Measurements from ENCODE around the gene VSIG10L. TPM values are rescaled to one million over a fixed set of nuclear protein-coding genes. Genes with fewer than 3 reads are reported as not detected.

The VSIG10L gene
- total RNA-seq, 1 experiment from 2014 or later: 3.5 TPM

DNA sequence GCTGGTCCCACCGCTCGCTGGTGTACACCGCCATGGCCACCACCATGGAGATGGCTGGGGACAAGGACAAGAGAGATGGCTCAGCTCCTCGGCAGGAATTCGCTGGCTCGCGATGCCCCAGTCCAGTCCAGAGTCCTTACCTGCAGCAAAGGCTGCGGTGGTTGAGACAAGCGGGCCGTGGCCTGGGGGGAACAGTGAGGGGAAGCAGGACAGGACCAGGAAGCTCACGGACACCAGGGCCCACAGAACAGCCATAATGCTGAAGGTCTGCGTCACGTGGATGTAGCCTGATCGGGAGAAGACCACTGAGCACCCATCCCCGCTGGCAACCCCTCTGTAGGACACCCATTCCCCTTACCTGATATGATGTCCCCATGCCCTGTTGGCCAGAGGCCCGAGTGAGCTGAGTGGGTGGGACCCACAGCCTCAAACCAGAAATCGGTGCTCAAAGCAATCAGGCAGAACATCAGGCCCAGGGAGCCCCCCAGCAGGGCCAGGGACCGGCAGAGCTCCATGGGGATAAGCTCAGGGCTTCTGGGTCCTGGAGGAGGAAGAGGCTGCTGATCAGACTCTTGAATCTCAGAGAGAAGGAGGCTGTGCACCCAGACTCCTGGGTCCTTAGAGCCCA is 30.2 kb upstream of the VSIG10L start:
- no peaks in the 10 kb centered on the region for H3K79me2 ChIP-seq (ENCODE audit: low read length)
- TF ChIP-seq EZH2 (IDR thresholded peaks at IDR 0.05; ENCODE audit: low read length, unreplicated experiment) (no peak), EZH2phosphoT487 (IDR thresholded peaks at IDR 0.05; ENCODE audit: borderline replicate concordance, low read length) (no peak)
- TF ChIP-seq, protein P1, sequence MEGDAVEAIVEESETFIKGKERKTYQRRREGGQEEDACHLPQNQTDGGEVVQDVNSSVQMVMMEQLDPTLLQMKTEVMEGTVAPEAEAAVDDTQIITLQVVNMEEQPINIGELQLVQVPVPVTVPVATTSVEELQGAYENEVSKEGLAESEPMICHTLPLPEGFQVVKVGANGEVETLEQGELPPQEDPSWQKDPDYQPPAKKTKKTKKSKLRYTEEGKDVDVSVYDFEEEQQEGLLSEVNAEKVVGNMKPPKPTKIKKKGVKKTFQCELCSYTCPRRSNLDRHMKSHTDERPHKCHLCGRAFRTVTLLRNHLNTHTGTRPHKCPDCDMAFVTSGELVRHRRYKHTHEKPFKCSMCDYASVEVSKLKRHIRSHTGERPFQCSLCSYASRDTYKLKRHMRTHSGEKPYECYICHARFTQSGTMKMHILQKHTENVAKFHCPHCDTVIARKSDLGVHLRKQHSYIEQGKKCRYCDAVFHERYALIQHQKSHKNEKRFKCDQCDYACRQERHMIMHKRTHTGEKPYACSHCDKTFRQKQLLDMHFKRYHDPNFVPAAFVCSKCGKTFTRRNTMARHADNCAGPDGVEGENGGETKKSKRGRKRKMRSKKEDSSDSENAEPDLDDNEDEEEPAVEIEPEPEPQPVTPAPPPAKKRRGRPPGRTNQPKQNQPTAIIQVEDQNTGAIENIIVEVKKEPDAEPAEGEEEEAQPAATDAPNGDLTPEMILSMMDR (conservative IDR thresholded peaks at IDR 0.05; ENCODE audit: low read depth, low read length): no peak
- intact Hi-C loops (cut with micrococcal nuclease): no loop called here
- CTCF ChIA-PET: no interaction called here
- no peak overlapping the region for H2AFZ ChIP-seq (ENCODE audit: low read length)
- BruUV-seq (replicated peaks): no TSS peak
- ATAC-seq: no peak
- no peak overlapping the region for H3K9ac ChIP-seq (ENCODE audit: low read length)
- H3K4me2 ChIP-seq (ENCODE audit: low read length): no peak overlapping the region
- POLR2A ChIA-PET (ENCODE audit: unreplicated experiment): interaction anchor here (0.7 kb wide), 1 partner anchor 1324 kb away, joined by 4 read pairs; no protein-coding TSS in a partner anchor
- H3K4me3 ChIP-seq (ENCODE audit: low read length): no peak overlapping the region
- no peaks in the 10 kb centered on the region for H3K9me3 ChIP-seq (ENCODE audit: low read length)
- H3K27me3 ChIP-seq (ENCODE audit: low read length): no peaks in the 10 kb centered on the region
- H3K9me2 ChIP-seq (replicated peaks; ENCODE audit: low read length): no peaks in the 10 kb centered on the region
- H3K27ac ChIP-seq (ENCODE audit: low read length): no peak overlapping the region
- DNase-seq: no peak
- no peaks in the 10 kb centered on the region for H3K36me3 ChIP-seq (ENCODE audit: low read depth, low read length)
- H3K4me1 ChIP-seq (ENCODE audit: insufficient read depth, low read length): peaks cover 6% of the 10 kb centered on the region; the same call in 1 of the 2 replicates
- H3F3A ChIP-seq (ENCODE audit: low read length, unreplicated experiment): no peaks in the 10 kb centered on the region
- no peaks in the 10 kb centered on the region for H4K20me1 ChIP-seq (ENCODE audit: low read length)

DNA sequence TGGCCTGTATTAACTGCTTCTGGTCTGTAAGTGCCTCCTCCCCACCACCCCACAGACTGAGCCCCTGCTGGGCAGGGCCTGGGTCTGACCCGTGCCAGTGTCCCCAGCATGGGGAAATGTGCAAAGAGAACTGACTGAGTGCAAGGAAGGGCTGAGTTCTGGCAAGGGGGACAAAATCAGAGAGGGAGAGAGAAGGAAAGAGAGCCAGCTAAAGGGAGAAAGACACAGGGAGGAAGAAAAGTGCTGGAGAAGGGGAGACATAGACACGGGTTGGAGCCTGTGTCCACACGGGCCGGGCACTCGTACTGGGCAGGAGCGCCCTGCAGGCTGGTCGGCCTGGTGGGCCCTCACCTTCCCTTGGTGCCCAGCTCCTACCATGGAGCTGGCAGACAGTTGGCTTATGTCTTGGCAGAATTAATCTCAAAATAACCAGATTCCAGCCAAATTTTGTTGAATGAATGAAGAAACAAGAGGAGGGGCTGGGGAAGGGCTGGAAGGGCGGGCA is 29.3 kb upstream of the VSIG10L start:
- Histone ChIP-seq H3K79me2 (ENCODE audit: low read length) (no peaks in the 10 kb centered on the region), H3F3A (ENCODE audit: low read length, unreplicated experiment) (no peaks in the 10 kb centered on the region), H3K4me1 (ENCODE audit: insufficient read depth, low read length) (peaks cover 6% of the 10 kb centered on the region; the same call in 1 of the 2 replicates), H3K9me2 (replicated peaks; ENCODE audit: low read length) (no peaks in the 10 kb centered on the region), H3K36me3 (ENCODE audit: low read depth, low read length) (no peaks in the 10 kb centered on the region), H3K4me2 (ENCODE audit: low read length) (no peak overlapping the region), H3K9ac (ENCODE audit: low read length) (no peak overlapping the region), H3K9me3 (ENCODE audit: low read length) (no peaks in the 10 kb centered on the region), H4K20me1 (ENCODE audit: low read length) (no peaks in the 10 kb centered on the region), H3K27me3 (ENCODE audit: low read length) (no peaks in the 10 kb centered on the region), H2AFZ (ENCODE audit: low read length) (no peak overlapping the region), H3K27ac (ENCODE audit: low read length) (no peak overlapping the region), H3K4me3 (ENCODE audit: low read length) (no peak overlapping the region)
- TF ChIP-seq, protein P1 (conservative IDR thresholded peaks at IDR 0.05; ENCODE audit: low read depth, low read length): no peak
- TF ChIP-seq EZH2phosphoT487 (IDR thresholded peaks at IDR 0.05; ENCODE audit: borderline replicate concordance, low read length) (no peak), EZH2 (IDR thresholded peaks at IDR 0.05; ENCODE audit: low read length, unreplicated experiment) (no peak)
- ATAC-seq (no peak), DNase-seq (no peak)
- intact Hi-C loops (cut with micrococcal nuclease): no loop called here
- ChIA-PET POLR2A (ENCODE audit: unreplicated experiment) (interaction anchor here (0.6 kb wide), 1 partner anchor 61 kb away, joined by 3 read pairs; no protein-coding TSS in a partner anchor), CTCF (no interaction called here)
- BruUV-seq (replicated peaks): no TSS peak

DNA sequence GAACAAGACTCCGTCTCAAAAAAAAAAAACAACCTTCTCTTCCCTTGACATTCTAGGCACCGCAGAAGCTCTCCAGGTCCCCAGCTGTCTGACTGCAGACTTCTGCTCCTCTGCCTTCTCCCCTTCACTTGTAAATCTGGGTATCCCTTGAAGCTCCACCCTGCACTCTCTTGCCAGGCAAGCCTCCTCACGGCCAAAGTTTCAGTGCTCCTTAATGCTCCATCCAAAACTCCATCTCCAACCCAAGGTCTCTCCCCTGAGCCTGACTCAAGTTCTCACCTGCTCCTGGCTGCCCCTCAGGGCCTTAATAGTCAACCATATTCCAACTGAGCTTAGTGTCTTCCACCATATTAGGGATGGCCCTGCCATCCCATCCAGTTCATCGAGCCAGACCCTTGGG is 28.3 kb upstream of the VSIG10L start:
- Histone ChIP-seq H2AFZ (ENCODE audit: low read length) (no peak overlapping the region), H3F3A (ENCODE audit: low read length, unreplicated experiment) (no peaks in the 10 kb centered on the region), H3K27me3 (ENCODE audit: low read length) (no peaks in the 10 kb centered on the region), H3K9me3 (ENCODE audit: low read length) (no peaks in the 10 kb centered on the region), H3K9ac (ENCODE audit: low read length) (no peak overlapping the region), H3K4me1 (ENCODE audit: insufficient read depth, low read length) (peaks cover 13% of the 10 kb centered on the region), H3K4me2 (ENCODE audit: low read length) (no peak overlapping the region), H3K27ac (ENCODE audit: low read length) (no peak overlapping the region), H3K4me3 (ENCODE audit: low read length) (no peak overlapping the region), H3K9me2 (replicated peaks; ENCODE audit: low read length) (no peaks in the 10 kb centered on the region), H4K20me1 (ENCODE audit: low read length) (no peaks in the 10 kb centered on the region), H3K36me3 (ENCODE audit: low read depth, low read length) (no peaks in the 10 kb centered on the region), H3K79me2 (ENCODE audit: low read length) (peaks cover 9% of the 10 kb centered on the region)
- TF ChIP-seq EZH2 (IDR thresholded peaks at IDR 0.05; ENCODE audit: low read length, unreplicated experiment) (no peak), EZH2phosphoT487 (IDR thresholded peaks at IDR 0.05; ENCODE audit: borderline replicate concordance, low read length) (no peak)
- TF ChIP-seq, protein P1 (conservative IDR thresholded peaks at IDR 0.05; ENCODE audit: low read depth, low read length): no peak
- no peak for DNase-seq
- ChIA-PET CTCF (no interaction called here), POLR2A (ENCODE audit: unreplicated experiment) (interaction anchor here (0.6 kb wide), 1 partner anchor 62 kb away, joined by 3 read pairs; no protein-coding TSS in a partner anchor)
- intact Hi-C loops (cut with micrococcal nuclease): no loop called here
- no peak for ATAC-seq
- BruUV-seq (replicated peaks): no TSS peak
